Colonic mucosa (tissue), 4 donors: ENCODE results near the gene HPSE. TPM values are rescaled to one million over a fixed set of nuclear protein-coding genes. Genes with fewer than 3 reads are reported as not detected.

Experiments
- DNase-seq: peaks from one replicate; pipeline ENCODE4 v3.0.0-alpha.2; 2020
- H3K27ac ChIP-seq: fragments of 200-600 bp; one replicate; pipeline ENCODE4 v1.8.0; 2021
- H3K27me3 ChIP-seq: fragments of 200-600 bp; one replicate; pipeline ENCODE4 v1.8.0; 2021
- H3K36me3 ChIP-seq: fragments of 200-600 bp; one replicate; pipeline ENCODE4 v1.8.0; 2021
- H3K4me1 ChIP-seq: fragments of 200-600 bp; one replicate; pipeline ENCODE4 v1.8.0; 2021; ENCODE audit warnings: mild to moderate bottlenecking
- H3K4me3 ChIP-seq: fragments of 200-600 bp; one replicate; pipeline ENCODE4 v1.8.0; 2021
- H3K9ac ChIP-seq, 2 donors: one replicate each; pipeline ENCODE4 v1.7.0; 2013; ENCODE audit warnings: control low read depth in 2 of 2, low read depth in 2 of 2, low read length in 2 of 2
- H3K9me3 ChIP-seq: fragments of 200-600 bp; one replicate; pipeline ENCODE4 v1.8.0; 2021
- intact Hi-C: fragments of 100-400 bp; cut with DNase I; formaldehyde crosslinking; loops from one replicate; pipeline ENCODE4 v1.14.1; 2022
- total RNA-seq, 2 donors: library from RNA; stranded (reverse); fragmentation: NEBNext Ultra II Directional in 1 of 2; extraction: Animal tissue kit (Norgen Biotek cat#: 25700) in 1 of 2; gene quantifications; one replicate each; pipeline ENCODE4 v1.2.1, GENCODE V29; 2021
- TF ChIP-seq, protein P1 (sequence below): fragments of 200-600 bp; IDR thresholded peaks from one replicate; pipeline ENCODE4 v1.8.0; 2022; ENCODE audit warnings: antibody characterized with exemption, mild to moderate bottlenecking
- donor health status: healthy.
- donor health status: DM: no; HTN: no; CAD: no.
- donor health status: DM: no; HTN: no; CAD: no.

Gene HPSE
- total RNA-seq, 2 donors from 2014 or later, result 11.7 to 16.7 TPM

DNA sequence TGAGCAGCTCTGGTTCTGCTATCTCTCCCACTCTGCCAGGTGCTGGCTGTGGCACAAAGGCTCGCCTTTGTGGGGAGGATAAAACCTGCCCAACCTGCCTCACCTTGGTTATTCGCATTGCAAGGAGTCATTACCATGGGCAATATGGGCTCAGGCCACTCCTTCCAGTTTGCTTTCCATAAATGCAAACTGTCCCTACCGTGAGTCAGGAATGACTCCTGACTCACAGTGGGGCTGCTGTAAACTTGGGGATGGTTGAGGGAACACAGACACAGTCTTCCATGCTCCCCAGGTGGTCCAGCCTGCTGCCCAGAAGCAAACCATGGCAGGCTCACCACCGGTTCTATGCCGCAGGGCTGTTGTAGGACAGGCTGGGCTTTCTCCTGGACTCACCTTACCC, 86.2 kb downstream of the HPSE start:
- Histone ChIP-seq H3K27me3 (no peaks in the 10 kb centered on the region), H3K36me3 (no peaks in the 10 kb centered on the region), H3K9me3 (no peaks in the 10 kb centered on the region), H3K9ac (peak overlapping the region; percentile 20 to 24), H3K4me1 (peaks cover 5% of the 10 kb centered on the region), H3K27ac (peak overlapping the region; percentile 61), H3K4me3 (no peak overlapping the region)
- TF ChIP-seq, protein P1, sequence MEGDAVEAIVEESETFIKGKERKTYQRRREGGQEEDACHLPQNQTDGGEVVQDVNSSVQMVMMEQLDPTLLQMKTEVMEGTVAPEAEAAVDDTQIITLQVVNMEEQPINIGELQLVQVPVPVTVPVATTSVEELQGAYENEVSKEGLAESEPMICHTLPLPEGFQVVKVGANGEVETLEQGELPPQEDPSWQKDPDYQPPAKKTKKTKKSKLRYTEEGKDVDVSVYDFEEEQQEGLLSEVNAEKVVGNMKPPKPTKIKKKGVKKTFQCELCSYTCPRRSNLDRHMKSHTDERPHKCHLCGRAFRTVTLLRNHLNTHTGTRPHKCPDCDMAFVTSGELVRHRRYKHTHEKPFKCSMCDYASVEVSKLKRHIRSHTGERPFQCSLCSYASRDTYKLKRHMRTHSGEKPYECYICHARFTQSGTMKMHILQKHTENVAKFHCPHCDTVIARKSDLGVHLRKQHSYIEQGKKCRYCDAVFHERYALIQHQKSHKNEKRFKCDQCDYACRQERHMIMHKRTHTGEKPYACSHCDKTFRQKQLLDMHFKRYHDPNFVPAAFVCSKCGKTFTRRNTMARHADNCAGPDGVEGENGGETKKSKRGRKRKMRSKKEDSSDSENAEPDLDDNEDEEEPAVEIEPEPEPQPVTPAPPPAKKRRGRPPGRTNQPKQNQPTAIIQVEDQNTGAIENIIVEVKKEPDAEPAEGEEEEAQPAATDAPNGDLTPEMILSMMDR, result no peak
- intact Hi-C loops, result no loop called here
- peak; percentile 82 for DNase-seq

DNA sequence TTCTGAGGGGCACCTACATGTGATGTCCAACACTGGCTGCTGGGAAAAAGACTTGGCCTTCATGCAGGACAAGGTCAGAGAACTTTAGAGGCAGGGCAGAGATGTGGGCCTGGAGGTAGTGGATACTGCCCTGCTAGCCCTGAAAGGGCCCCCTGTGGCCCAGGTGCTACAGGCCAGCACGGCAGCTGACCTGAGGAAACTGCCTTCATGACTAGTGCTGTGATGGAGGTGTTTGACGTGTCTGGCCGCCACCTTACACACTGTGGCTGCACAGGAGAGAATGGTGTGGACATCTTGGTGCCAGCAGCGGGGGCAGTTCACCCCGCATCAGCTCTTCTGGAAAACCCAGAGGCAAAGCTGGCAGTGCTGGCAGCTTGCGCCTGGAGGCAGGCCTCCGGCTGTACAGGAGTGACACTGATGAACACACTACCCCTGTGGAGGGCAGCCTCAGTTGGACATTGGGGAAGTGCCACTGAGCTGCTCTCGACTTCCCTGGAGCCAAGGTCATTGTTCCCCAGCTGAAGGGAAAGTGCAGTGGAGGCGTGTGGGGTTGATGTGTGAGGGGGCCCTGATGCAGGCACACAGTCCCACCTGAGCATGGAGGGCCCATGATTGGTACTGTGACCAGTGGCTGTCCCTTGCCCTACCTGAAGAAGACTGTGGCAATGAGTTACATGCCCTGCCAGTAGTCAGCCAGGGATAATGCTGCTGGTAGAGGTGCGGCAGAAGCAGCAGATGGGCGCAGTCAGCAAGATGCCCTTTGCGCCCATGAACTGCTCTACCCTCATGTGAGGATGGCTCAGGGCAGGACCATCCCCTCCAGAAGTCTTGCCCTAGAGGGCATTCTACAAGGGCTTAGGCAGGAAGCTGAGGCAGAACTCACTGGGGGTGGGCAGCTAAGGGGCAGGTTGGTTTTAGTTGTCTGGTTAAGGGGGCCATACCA, 87.0 kb downstream of the HPSE start:
- Histone ChIP-seq H3K9me3 (no peaks in the 10 kb centered on the region), H3K27me3 (no peaks in the 10 kb centered on the region), H3K36me3 (no peaks in the 10 kb centered on the region), H3K9ac (peak overlapping the region; percentile 20 to 24), H3K4me3 (no peak overlapping the region), H3K4me1 (peaks cover 5% of the 10 kb centered on the region), H3K27ac (peak overlapping the region; percentile 61)
- no peak for DNase-seq
- TF ChIP-seq, protein P1, result no peak
- intact Hi-C loops, result no loop called here

Other genes starting within 250 kb of the HPSE start
- 100 to 1,000 TPM; 246 to 715 TPM for gene PLAC8, start 220.1 kb downstream of the HPSE start, total RNA-seq
- 10 to 100 TPM; 23.4 to 28.3 TPM for gene COQ2, start 50.0 kb downstream of the HPSE start, total RNA-seq
- gene HELQ, start 121.0 kb upstream of the HPSE start, total RNA-seq, result 10 to 100 TPM; 11.0 to 11.7 TPM
- 10 to 100 TPM; 38.2 to 57.6 TPM for gene MRPS18C, start 121.2 kb upstream of the HPSE start, total RNA-seq
- gene ABRAXAS1, start 150.3 kb upstream of the HPSE start, total RNA-seq, result 1 to 10 TPM; 7.0 to 8.3 TPM
- 10 to 100 TPM; 23.5 to 24.3 TPM for gene GPAT3, start 201.3 kb upstream of the HPSE start, total RNA-seq